HepG2 (cell line): Measurements from ENCODE around the gene MALRD1. TPM values are rescaled to one million over a fixed set of nuclear protein-coding genes. Genes with fewer than 3 reads are reported as not detected.

Source experiments
- ATAC-seq: fragments of 200-7000 bp; cut with Tn5 transposase; 3 replicates; pipeline ENCODE4 v1.9.1; 2020; ENCODE audit warnings: mild to moderate bottlenecking, moderate library complexity
- BruUV-seq: library from RNA; stranded (reverse); fragments of 400-500 nt; replicated peaks from 2 replicates; lab custom pipeline; 2021; lab: Mats Ljungman, UMichigan
- CTCF ChIA-PET: fragments of 300-600 bp; formaldehyde crosslinking; extraction: SDS; loops from one replicate; lab custom pipeline; 2021; ENCODE audit warnings: low total read pairs, inconsistent platforms, low intra/inter-chr PET ratio; lab: Yijun Ruan, JAX
- POLR2A ChIA-PET: fragments of 350-600 bp; sonication (Branson Sonifier 250); formaldehyde crosslinking; loops from one replicate; lab custom pipeline; 2020; ENCODE audit warnings: antibody characterized with exemption, inconsistent platforms; lab: Yijun Ruan, JAX
- DNase-seq: peaks from one replicate; pipeline ENCODE4 v3.0.0-alpha.2; 2015; ENCODE audit warnings: low spot score
- FAIRE-seq: peaks from 3 replicates; lab custom pipeline; 2011; peaks lifted over from hg19 to GRCh38; lab: Jason Lieb, UNC
- H2AFZ ChIP-seq: one replicate; pipeline ENCODE4 v1.6.1; 2011; ENCODE audit warnings: low read length, inconsistent platforms
- H3K27ac ChIP-seq: fragments of 300-600 bp; 3 replicates; pipeline ENCODE4 v1.8.0; 2011; ENCODE audit warnings: mixed run types, mild to moderate bottlenecking, mixed read lengths, low read length, inconsistent platforms; ENCODE audit not compliant: insufficient read depth; ENCODE audit errors: extremely low read length
- H3K27me3 ChIP-seq, 2 experiments: fragments of 200-600 bp in 1 of 2; 2 replicates in 1 of 2; 3 replicates in 1 of 2; pipeline versions ENCODE4 v1.6.0 to v1.8.0; 2011; ENCODE audit warnings: low read length in 2 of 2, mild to moderate bottlenecking in 2 of 2, moderate library complexity in 2 of 2, inconsistent platforms in 1 of 2; ENCODE audit not compliant: insufficient read depth in 2 of 2, control insufficient read depth in 1 of 2
- H3K36me3 ChIP-seq, 2 experiments: fragments of 200-600 bp in 1 of 2; replicated peaks in 1 of 2; 2 replicates in 1 of 2; 3 replicates in 1 of 2; pipeline versions ENCODE4 v1.5.1 to v1.8.0; 2011; ENCODE audit warnings: low read length in 2 of 2, inconsistent platforms in 1 of 2; ENCODE audit not compliant: insufficient read depth in 2 of 2, control insufficient read depth in 1 of 2
- H3K4me1 ChIP-seq: 2 replicates; pipeline ENCODE4 v1.5.1; 2012; ENCODE audit warnings: low read length, inconsistent platforms; ENCODE audit not compliant: insufficient read depth
- H3K4me2 ChIP-seq: 2 replicates; pipeline ENCODE4 v1.6.0; 2011; ENCODE audit warnings: low read depth, low read length, inconsistent platforms
- H3K4me3 ChIP-seq, 3 experiments: fragments of 200-600 bp in 1 of 3; sonication (generic), shearing (Covaris generic) in 1 of 3; replicated peaks in 1 of 3; 2 replicates each; pipeline ENCODE4 v1.5.1; 2011 to 2016; ENCODE audit warnings: low read length in 3 of 3, inconsistent platforms in 2 of 3, low read depth in 2 of 3, mild to moderate bottlenecking in 2 of 3, control low read depth in 1 of 3, mixed read lengths in 1 of 3; ENCODE audit not compliant: insufficient read depth in 1 of 3
- H3K79me2 ChIP-seq: one replicate; pipeline ENCODE4 v1.6.1; 2011; ENCODE audit warnings: low read length, inconsistent platforms; ENCODE audit not compliant: insufficient read depth
- H3K9ac ChIP-seq: 2 replicates; pipeline ENCODE4 v1.6.0; 2011; ENCODE audit warnings: mild to moderate bottlenecking, low read depth, low read length, inconsistent platforms; ENCODE audit not compliant: insufficient read depth
- H3K9me3 ChIP-seq: 2 replicates; pipeline ENCODE4 v1.5.1; 2012; ENCODE audit warnings: mild to moderate bottlenecking, low read length
- H4K20me1 ChIP-seq: 2 replicates; pipeline ENCODE4 v1.6.0; 2011; ENCODE audit warnings: inconsistent platforms, mild to moderate bottlenecking, low read length, moderate library complexity; ENCODE audit not compliant: insufficient read depth
- CEBPB ChIP-seq: IDR thresholded peaks from 2 replicates; pipeline ENCODE4 v1.6.1; 2011; ENCODE audit warnings: low read depth, low read length, improper control_type of control experiment, borderline replicate concordance
- CREM ChIP-seq, 2 experiments: sonication (generic) in 1 of 2; formaldehyde crosslinking in 1 of 2; IDR thresholded peaks; 2 replicates each; pipeline versions ENCODE4 v1.4.0 to v1.6.1; 2016 to 2020; ENCODE audit warnings: antibody characterized with exemption in 1 of 2, mild to moderate bottlenecking in 1 of 2, missing genetic modification reagents in 1 of 2
- ESRRA ChIP-seq: sonication (generic); formaldehyde crosslinking; IDR thresholded peaks from 2 replicates; pipeline ENCODE4 v1.5.1; 2020; ENCODE audit warnings: mild to moderate bottlenecking, low read depth, missing genetic modification reagents
- FOXK1 ChIP-seq: sonication (generic); formaldehyde crosslinking; IDR thresholded peaks from 2 replicates; pipeline ENCODE4 v1.4.0; 2020; ENCODE audit warnings: low read depth, missing genetic modification reagents, borderline replicate concordance
- GATAD2A ChIP-seq: IDR thresholded peaks from 2 replicates; pipeline ENCODE4 v1.6.1; 2016
- HIVEP1 ChIP-seq: sonication (generic); formaldehyde crosslinking; IDR thresholded peaks from 2 replicates; pipeline ENCODE4 v1.4.0; 2020; ENCODE audit warnings: mild to moderate bottlenecking, missing genetic modification reagents
- JUNB ChIP-seq: sonication (generic); formaldehyde crosslinking; IDR thresholded peaks from 2 replicates; pipeline ENCODE4 v1.8.0; 2022; ENCODE audit warnings: missing genetic modification reagents, mild to moderate bottlenecking, borderline replicate concordance
- KMT2A ChIP-seq: sonication (generic); formaldehyde crosslinking; IDR thresholded peaks from 2 replicates; pipeline ENCODE4 v1.4.0; 2020; ENCODE audit warnings: missing genetic modification reagents
- MEIS1 ChIP-seq: sonication (generic); formaldehyde crosslinking; IDR thresholded peaks from 2 replicates; pipeline ENCODE4 v1.9.0; 2021; ENCODE audit warnings: mild to moderate bottlenecking, missing genetic modification reagents, moderate library complexity, borderline replicate concordance
- PAF1 ChIP-seq: IDR thresholded peaks from 2 replicates; pipeline ENCODE4 v1.6.1; 2016; ENCODE audit warnings: missing genetic modification reagents, missing compliant biosample characterization
- RFX5 ChIP-seq: IDR thresholded peaks from 2 replicates; pipeline ENCODE4 v1.6.1; 2011; ENCODE audit warnings: low read depth, low read length, improper control_type of control experiment
- ZFP36 ChIP-seq: fragments of 150-350 bp; IDR thresholded peaks from 2 replicates; pipeline ENCODE4 v1.6.1; 2018; ENCODE audit warnings: borderline replicate concordance, low read length, low read depth; ENCODE audit not compliant: partially characterized antibody
- ZFY ChIP-seq: sonication (generic); formaldehyde crosslinking; IDR thresholded peaks from 2 replicates; pipeline ENCODE4 v1.4.0; 2020; ENCODE audit warnings: missing genetic modification reagents
- ZKSCAN1 ChIP-seq: fragments of 150-350 bp; IDR thresholded peaks from 2 replicates; pipeline ENCODE4 v1.6.1; 2014; ENCODE audit warnings: low read length
- ZNF136 ChIP-seq: sonication (generic); formaldehyde crosslinking; IDR thresholded peaks from 2 replicates; pipeline ENCODE4 v1.8.1; 2022; ENCODE audit warnings: low read depth, mild to moderate bottlenecking, moderate library complexity, missing genetic modification reagents
- ZNF138 ChIP-seq: sonication (generic); formaldehyde crosslinking; IDR thresholded peaks from 2 replicates; pipeline ENCODE4 v1.5.0; 2020; ENCODE audit warnings: mild to moderate bottlenecking, low read depth, missing genetic modification reagents
- ZNF350 ChIP-seq: sonication (generic); formaldehyde crosslinking; IDR thresholded peaks from 2 replicates; pipeline ENCODE4 v1.4.0; 2020; ENCODE audit warnings: mild to moderate bottlenecking, low read depth, missing genetic modification reagents, borderline replicate concordance
- ZNF543 ChIP-seq: sonication (generic); formaldehyde crosslinking; IDR thresholded peaks from 2 replicates; pipeline ENCODE4 v1.4.0; 2020; ENCODE audit warnings: mild to moderate bottlenecking, missing genetic modification reagents
- ZNF619 ChIP-seq: sonication (generic); formaldehyde crosslinking; IDR thresholded peaks from 2 replicates; pipeline ENCODE4 v1.4.0; 2020; ENCODE audit warnings: mild to moderate bottlenecking, missing genetic modification reagents
- ZNF678 ChIP-seq: sonication (generic); formaldehyde crosslinking; IDR thresholded peaks from 2 replicates; pipeline ENCODE4 v1.4.0; 2020; ENCODE audit warnings: mild to moderate bottlenecking, missing genetic modification reagents
- WGBS: methylation state at CpG from one replicate; pipeline ENCODE4 v1.1.6; 2017; ENCODE audit warnings: low lambda C conversion rate; 5-methylcytosine and 5-hydroxymethylcytosine counted together
- in situ Hi-C: cut with HindIII; loops from 2 replicates; pipeline ENCODE4 v1.10.0; 2017; ENCODE audit warnings: low pct_unique_long_range_greater_than_20kb; ENCODE audit not compliant: extremely low pct_ligation_motif_present
- intact Hi-C: fragments of 100-400 bp; cut with micrococcal nuclease; formaldehyde crosslinking; loops from one replicate; pipeline ENCODE4 v1.10.0; 2022; ENCODE audit not compliant: unreplicated experiment
- polyA plus RNA-seq, 8 experiments: library from polyadenylated mRNA; depleted of rRNA in 3 of 8; stranded (reverse) in 7 of 8; unstranded in 1 of 8; fragments of >200 nt; fragmentation: Illumina TruSeq in 4 of 8; extraction: Trizol in 4 of 8; gene quantifications; 2 replicates each; pipeline versions ENCODE4 v1.2.1 to v1.2.3, GENCODE V29; 2011 to 2016; ENCODE audit warnings: low read depth in 4 of 8, missing spikeins in 1 of 8, mixed read lengths in 1 of 8; ENCODE audit not compliant: insufficient read depth in 1 of 8
- total RNA-seq, 5 experiments: library from RNA; depleted of rRNA; stranded (reverse); fragments of >200 nt; fragmentation: Illumina TruSeq; extraction: Trizol; gene quantifications; 2 replicates each; pipeline ENCODE4 v1.2.3, GENCODE V29; 2016; ENCODE audit warnings: low read depth in 1 of 5
- TF ChIP-seq, protein P1 (sequence below): sonication (generic); formaldehyde crosslinking; IDR thresholded peaks from 2 replicates; pipeline ENCODE4 v1.5.0; 2020; ENCODE audit warnings: missing genetic modification reagents
- TF ChIP-seq, protein P2 (sequence below): IDR thresholded peaks from 2 replicates; pipeline ENCODE4 v1.6.1; 2016; ENCODE audit warnings: missing compliant biosample characterization, missing genetic modification reagents, borderline replicate concordance
- TF ChIP-seq, protein P3 (sequence below): sonication (generic); formaldehyde crosslinking; IDR thresholded peaks from 2 replicates; pipeline ENCODE4 v1.8.1; 2023; ENCODE audit warnings: missing genetic modification reagents, inconsistent platforms, borderline replicate concordance

MALRD1 gene
- total and polyA plus RNA-seq, 2 of the 13 experiments (the other 11 are each of a cell fraction or from before 2014, with no cell fraction given): 5.7 to 15.4 TPM

DNA sequence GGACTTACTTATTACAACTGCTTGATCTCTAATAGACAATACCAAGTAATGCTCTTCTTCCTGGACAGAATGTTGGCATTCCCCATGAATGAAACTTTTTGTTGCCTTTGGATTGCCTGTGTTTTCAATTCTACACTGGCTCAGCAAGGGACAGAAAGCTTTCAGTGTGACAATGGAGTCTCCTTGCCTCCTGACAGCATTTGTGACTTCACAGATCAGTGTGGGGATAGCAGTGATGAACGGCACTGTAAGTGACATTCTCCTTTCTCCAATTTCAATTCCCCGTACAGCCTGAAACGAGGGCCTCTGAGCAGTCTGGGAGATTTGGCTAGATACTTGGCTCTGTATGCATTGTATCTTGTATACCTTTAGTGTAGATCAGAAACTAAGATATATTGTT, 290 bp downstream of the MALRD1 start (continued):
- no peak for TF ChIP-seq MEIS1 (CRISPR knock-in tag)
- TF ChIP-seq, protein P1, sequence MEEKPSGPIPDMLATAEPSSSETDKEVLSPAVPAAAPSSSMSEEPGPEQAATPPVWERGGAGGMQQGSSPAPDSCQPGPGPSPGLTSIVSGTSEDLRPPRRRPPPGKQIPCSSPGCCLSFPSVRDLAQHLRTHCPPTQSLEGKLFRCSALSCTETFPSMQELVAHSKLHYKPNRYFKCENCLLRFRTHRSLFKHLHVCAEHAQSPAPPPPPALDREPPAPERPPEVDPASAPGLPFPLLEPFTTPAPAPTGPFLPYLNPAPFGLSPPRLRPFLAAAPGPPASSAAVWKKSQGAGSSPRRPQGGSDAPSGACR: no peak
- TF ChIP-seq, protein P2, sequence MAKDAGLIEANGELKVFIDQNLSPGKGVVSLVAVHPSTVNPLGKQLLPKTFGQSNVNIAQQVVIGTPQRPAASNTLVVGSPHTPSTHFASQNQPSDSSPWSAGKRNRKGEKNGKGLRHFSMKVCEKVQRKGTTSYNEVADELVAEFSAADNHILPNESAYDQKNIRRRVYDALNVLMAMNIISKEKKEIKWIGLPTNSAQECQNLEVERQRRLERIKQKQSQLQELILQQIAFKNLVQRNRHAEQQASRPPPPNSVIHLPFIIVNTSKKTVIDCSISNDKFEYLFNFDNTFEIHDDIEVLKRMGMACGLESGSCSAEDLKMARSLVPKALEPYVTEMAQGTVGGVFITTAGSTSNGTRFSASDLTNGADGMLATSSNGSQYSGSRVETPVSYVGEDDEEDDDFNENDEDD (CRISPR knock-in tag): no peak

DNA sequence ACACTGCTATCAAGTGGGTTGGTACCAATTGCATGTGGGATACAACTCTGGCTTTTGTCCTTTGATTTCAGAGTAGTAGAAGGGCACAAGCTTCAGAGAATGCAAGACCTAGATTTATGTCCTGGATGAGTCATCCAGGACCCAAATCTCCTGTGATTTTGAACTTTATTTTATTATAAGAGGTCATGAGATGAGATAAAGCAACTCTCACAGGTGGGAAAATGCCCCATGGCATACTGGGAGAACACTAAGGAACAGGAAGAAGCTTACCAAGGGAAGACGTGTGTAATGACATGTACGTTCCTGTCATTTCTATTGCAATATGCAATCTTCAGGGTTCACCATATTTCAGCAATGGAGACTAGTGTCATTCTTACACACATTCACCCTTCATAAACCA, 966 bp downstream of the MALRD1 start:
- ATAC-seq: no peak
- WGBS: 19% methylated on average over 2 of the region's 2 CpGs
- Histone ChIP-seq H3K9me3 (no peaks in the 10 kb centered on the region), H3K27me3 (no peaks in the 10 kb centered on the region), H3K27ac (no peak overlapping the region), H2AFZ (no peak overlapping the region), H3K9ac (no peak overlapping the region), H3K79me2 (no peaks in the 10 kb centered on the region), H3K4me3 (no peak overlapping the region), H3K36me3 (no peaks in the 10 kb centered on the region)
- BruUV-seq: no TSS peak
- no peak for FAIRE-seq
- CTCF ChIA-PET: no interaction called here
- intact Hi-C loops: no loop called here
- no peak for TF ChIP-seq ZNF350 (CRISPR knock-in tag)
- TF ChIP-seq RFX5: no peak
- no peak for TF ChIP-seq ZNF543 (CRISPR knock-in tag)
- TF ChIP-seq GATAD2A (CRISPR knock-in tag): no peak
- TF ChIP-seq ZFY (CRISPR knock-in tag): no peak
- TF ChIP-seq ZFP36: no peak
- no peak for TF ChIP-seq ZKSCAN1
- TF ChIP-seq, protein P3, sequence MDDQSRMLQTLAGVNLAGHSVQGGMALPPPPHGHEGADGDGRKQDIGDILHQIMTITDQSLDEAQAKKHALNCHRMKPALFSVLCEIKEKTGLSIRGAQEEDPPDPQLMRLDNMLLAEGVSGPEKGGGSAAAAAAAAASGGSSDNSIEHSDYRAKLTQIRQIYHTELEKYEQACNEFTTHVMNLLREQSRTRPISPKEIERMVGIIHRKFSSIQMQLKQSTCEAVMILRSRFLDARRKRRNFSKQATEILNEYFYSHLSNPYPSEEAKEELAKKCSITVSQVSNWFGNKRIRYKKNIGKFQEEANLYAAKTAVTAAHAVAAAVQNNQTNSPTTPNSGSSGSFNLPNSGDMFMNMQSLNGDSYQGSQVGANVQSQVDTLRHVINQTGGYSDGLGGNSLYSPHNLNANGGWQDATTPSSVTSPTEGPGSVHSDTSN: no peak
- TF ChIP-seq JUNB (CRISPR knock-in tag): no peak
- TF ChIP-seq ZNF678 (CRISPR knock-in tag): no peak
- no peak for TF ChIP-seq CEBPB
- TF ChIP-seq HIVEP1 (CRISPR knock-in tag): no peak
- TF ChIP-seq FOXK1: no peak
- no peak for TF ChIP-seq KMT2A (CRISPR knock-in tag)
- TF ChIP-seq CREM (IDR thresholded peaks at IDR 0.05): no peak
- TF ChIP-seq CREM (CRISPR knock-in tag; IDR thresholded peaks at IDR 0.05): no peak
- TF ChIP-seq PAF1 (CRISPR knock-in tag): no peak
- no peak for TF ChIP-seq ZNF136
- TF ChIP-seq ZNF619 (CRISPR knock-in tag): no peak
- TF ChIP-seq ESRRA (CRISPR knock-in tag): no peak
- TF ChIP-seq ZNF138 (CRISPR knock-in tag): no peak
- TF ChIP-seq, all 625 proteins: peak for 0
- POLR2A ChIA-PET: no interaction called here
- no peak for DNase-seq
- H3K4me2 ChIP-seq: no peak overlapping the region
- no peaks in the 10 kb centered on the region for H3K4me1 ChIP-seq
- in situ Hi-C loops: no loop called here
- H4K20me1 ChIP-seq: no peaks in the 10 kb centered on the region
